HepG2 (cell line): Measurements from ENCODE around the gene ZNF213. TPM values are rescaled to one million over a fixed set of nuclear protein-coding genes. Genes with fewer than 3 reads are reported as not detected.
A peak's percentile ranks its signal among the peaks of the same experiment; 100 is the strongest.

Experiments used
- ASH2L ChIP-seq: fragments of 300-600, 200-600 bp; sonication (generic); IDR thresholded peaks from 2 replicates; pipeline ENCODE4 v1.7.0; 2017; ENCODE audit warnings: low read depth, mild to moderate bottlenecking, moderate library complexity, mixed read lengths, low read length; ENCODE audit not compliant: insufficient read length
- CBFB ChIP-seq: sonication (generic); formaldehyde crosslinking; IDR thresholded peaks from 2 replicates; pipeline ENCODE4 v1.4.0; 2020; ENCODE audit warnings: missing genetic modification reagents
- FOXK1 ChIP-seq: sonication (generic); formaldehyde crosslinking; IDR thresholded peaks from 2 replicates; pipeline ENCODE4 v1.4.0; 2020; ENCODE audit warnings: low read depth, missing genetic modification reagents, borderline replicate concordance
- FOXM1 ChIP-seq: sonication (generic); formaldehyde crosslinking; IDR thresholded peaks from 2 replicates; pipeline ENCODE4 v1.5.0; 2020; ENCODE audit warnings: missing genetic modification reagents
- GMEB2 ChIP-seq: IDR thresholded peaks from 2 replicates; pipeline ENCODE4 v1.6.1; 2016; ENCODE audit warnings: missing biosample characterization, missing genetic modification reagents, low read depth
- HNRNPLL ChIP-seq: fragments of 200-400 bp; formaldehyde crosslinking; IDR thresholded peaks from 2 replicates; pipeline ENCODE4 v1.6.1; 2017; ENCODE audit warnings: mild to moderate bottlenecking, low read depth, low read length; ENCODE audit not compliant: poor library complexity, severe bottlenecking
- HOXA7 ChIP-seq: sonication (generic); formaldehyde crosslinking; IDR thresholded peaks from 2 replicates; pipeline ENCODE4 v1.8.1; 2022; ENCODE audit warnings: mild to moderate bottlenecking, missing genetic modification reagents, moderate library complexity
- ISX ChIP-seq: sonication (generic); formaldehyde crosslinking; conservative IDR thresholded peaks from 2 replicates; pipeline ENCODE4 v1.5.0; 2020; ENCODE audit warnings: missing genetic modification reagents
- PHB2 ChIP-seq: fragments of 450-650 bp; IDR thresholded peaks from 2 replicates; pipeline ENCODE4 v1.6.1; 2018; ENCODE audit not compliant: partially characterized antibody
- PLRG1 ChIP-seq: fragments of 450-650 bp; conservative IDR thresholded peaks from 2 replicates; pipeline ENCODE4 v1.6.1; 2016
- SOX6 ChIP-seq, 2 experiments: fragments of 450-650 bp in 1 of 2; sonication (generic) in 1 of 2; formaldehyde crosslinking in 1 of 2; IDR thresholded peaks; 2 replicates each; pipeline versions ENCODE4 v1.4.0 to v1.6.1; 2017 to 2020; ENCODE audit warnings: antibody characterized with exemption in 1 of 2, mild to moderate bottlenecking in 1 of 2, missing genetic modification reagents in 1 of 2
- TCF7L2 ChIP-seq: IDR thresholded peaks from 2 replicates; pipeline ENCODE4 v1.6.1; 2011; ENCODE audit warnings: mild to moderate bottlenecking, low read depth, low read length, moderate library complexity
- THRA ChIP-seq: sonication (generic); formaldehyde crosslinking; IDR thresholded peaks from 2 replicates; pipeline ENCODE4 v1.4.0; 2020; ENCODE audit warnings: missing genetic modification reagents, borderline replicate concordance
- ZBTB21 ChIP-seq: sonication (generic); formaldehyde crosslinking; IDR thresholded peaks from 2 replicates; pipeline ENCODE4 v1.4.0; 2020; ENCODE audit warnings: missing genetic modification reagents
- ZBTB42 ChIP-seq: sonication (generic); formaldehyde crosslinking; IDR thresholded peaks from 2 replicates; pipeline ENCODE4 v1.5.0; 2020; ENCODE audit warnings: mild to moderate bottlenecking, missing genetic modification reagents
- ZMYM2 ChIP-seq: sonication (generic); formaldehyde crosslinking; IDR thresholded peaks from 2 replicates; pipeline ENCODE4 v1.8.0; 2022; ENCODE audit warnings: mild to moderate bottlenecking, missing genetic modification reagents
- ZNF34 ChIP-seq: sonication (generic); formaldehyde crosslinking; IDR thresholded peaks from 2 replicates; pipeline ENCODE4 v1.4.0; 2020; ENCODE audit warnings: mild to moderate bottlenecking, missing genetic modification reagents, borderline replicate concordance
- ZNF546 ChIP-seq: sonication (generic); formaldehyde crosslinking; conservative IDR thresholded peaks from 2 replicates; pipeline ENCODE4 v1.8.1; 2023; ENCODE audit warnings: mild to moderate bottlenecking, missing genetic modification reagents
- ZNF605 ChIP-seq: sonication (generic); formaldehyde crosslinking; IDR thresholded peaks from 2 replicates; pipeline ENCODE4 v1.8.0; 2022; ENCODE audit warnings: mild to moderate bottlenecking, missing genetic modification reagents
- ZNF7 ChIP-seq: IDR thresholded peaks from 2 replicates; pipeline ENCODE4 v1.6.1; 2016; ENCODE audit warnings: missing biosample characterization, missing genetic modification reagents
- ZNF790 ChIP-seq: sonication (generic); formaldehyde crosslinking; IDR thresholded peaks from 2 replicates; pipeline ENCODE4 v1.8.0; 2022; ENCODE audit warnings: missing genetic modification reagents, mild to moderate bottlenecking, borderline replicate concordance
- ZNF883 ChIP-seq: sonication (generic); formaldehyde crosslinking; IDR thresholded peaks from 2 replicates; pipeline ENCODE4 v1.5.1; 2020; ENCODE audit warnings: mild to moderate bottlenecking, missing genetic modification reagents; ENCODE audit errors: not compliant biosample characterization
- ZNF891 ChIP-seq: sonication (generic); formaldehyde crosslinking; IDR thresholded peaks from 2 replicates; pipeline ENCODE4 v1.5.0; 2020; ENCODE audit warnings: mild to moderate bottlenecking, missing genetic modification reagents
- ZSCAN12 ChIP-seq: sonication (generic); formaldehyde crosslinking; IDR thresholded peaks from 2 replicates; pipeline ENCODE4 v1.9.0; 2021; ENCODE audit warnings: mild to moderate bottlenecking, missing genetic modification reagents
- ZSCAN22 ChIP-seq: sonication (generic); formaldehyde crosslinking; IDR thresholded peaks from 2 replicates; pipeline ENCODE4 v1.4.0; 2020; ENCODE audit warnings: mild to moderate bottlenecking, missing genetic modification reagents
- polyA plus RNA-seq, 8 experiments: library from polyadenylated mRNA; depleted of rRNA in 3 of 8; stranded (reverse) in 7 of 8; unstranded in 1 of 8; fragments of >200 nt; fragmentation: Illumina TruSeq in 4 of 8; extraction: Trizol in 4 of 8; gene quantifications; 2 replicates each; pipeline versions ENCODE4 v1.2.1 to v1.2.3, GENCODE V29; 2011 to 2016; ENCODE audit warnings: low read depth in 4 of 8, missing spikeins in 1 of 8, mixed read lengths in 1 of 8; ENCODE audit not compliant: insufficient read depth in 1 of 8
- total RNA-seq, 5 experiments: library from RNA; depleted of rRNA; stranded (reverse); fragments of >200 nt; fragmentation: Illumina TruSeq; extraction: Trizol; gene quantifications; 2 replicates each; pipeline ENCODE4 v1.2.3, GENCODE V29; 2016; ENCODE audit warnings: low read depth in 1 of 5

Gene ZNF213
- total and polyA plus RNA-seq, 2 of the 13 experiments (the other 11 are each of a cell fraction or from before 2014, with no cell fraction given): 0.59 to 0.97 TPM

GRCh38 chr16:3158510-3159314 lies 23.9 kb downstream of the ZNF213 start (continued):
- TF ChIP-seq ZBTB42 (CRISPR knock-in tag): no peak
- TF ChIP-seq ZBTB21 (CRISPR knock-in tag): peak; percentile 70
- TF ChIP-seq PLRG1: no peak
- TF ChIP-seq ZNF34 (CRISPR knock-in tag): 0 out of 2 replicates have a peak, but pooled peaks have one; percentile 34
- TF ChIP-seq ZNF883 (CRISPR knock-in tag): no peak
- peak; percentile 47 for TF ChIP-seq ASH2L
- TF ChIP-seq ZSCAN12 (CRISPR knock-in tag): no peak; the same call in 1 of the 2 replicates
- no peak for TF ChIP-seq TCF7L2
- TF ChIP-seq FOXM1 (CRISPR knock-in tag): no peak
- TF ChIP-seq THRA: 0 out of 2 replicates have a peak, but pooled peaks have one; percentile 12
- no peak for TF ChIP-seq ZNF891 (CRISPR knock-in tag)
- TF ChIP-seq ZNF790 (CRISPR knock-in tag): 0 out of 2 replicates have a peak, but pooled peaks have one; percentile 29
- TF ChIP-seq SOX6 (IDR thresholded peaks at IDR 0.05): no peak
- peak; percentile 12; the same call in 1 of the 2 replicates for TF ChIP-seq SOX6 (CRISPR knock-in tag; IDR thresholded peaks at IDR 0.05)
- no peak for TF ChIP-seq ZNF7 (CRISPR knock-in tag)
- peak; percentile 52 for TF ChIP-seq HNRNPLL
- TF ChIP-seq ZMYM2 (CRISPR knock-in tag): peak; percentile 20; the same call in 1 of the 2 replicates
- TF ChIP-seq GMEB2 (CRISPR knock-in tag): no peak
- no peak for TF ChIP-seq ISX (CRISPR knock-in tag)
- TF ChIP-seq CBFB (CRISPR knock-in tag): peak; percentile 55; the same call in 1 of the 2 replicates
- no peak for TF ChIP-seq ZSCAN22
- TF ChIP-seq ZNF546 (CRISPR knock-in tag): 0 out of 2 replicates have a peak, but pooled peaks have one; percentile 16
- no peak for TF ChIP-seq FOXK1 (CRISPR knock-in tag)
- 0 out of 2 replicates have a peak, but pooled peaks have one; percentile 20 for TF ChIP-seq ZNF605 (CRISPR knock-in tag)
- TF ChIP-seq HOXA7 (CRISPR knock-in tag): no peak
- no peak for TF ChIP-seq PHB2
